ENCODE results near the gene ATP7A.

ATP7A gene

GRCh38 chrX:77952173-77952572, 41.7 kb downstream of the ATP7A start:
- ATAC-seq: no peak
- TF ChIP-seq PPARA (CRISPR knock-in tag; IDR thresholded peaks at IDR 0.05; ENCODE audit: borderline replicate concordance) (no peak), TOX (CRISPR knock-in tag; IDR thresholded peaks at IDR 0.05; ENCODE audit: borderline replicate concordance) (no peak), ZFP30 (CRISPR knock-in tag; IDR thresholded peaks at IDR 0.05) (no peak), ESRRG (CRISPR knock-in tag; IDR thresholded peaks at IDR 0.05) (no peak), RARB (CRISPR knock-in tag; IDR thresholded peaks at IDR 0.05) (no peak), BACH2 (CRISPR knock-in tag; IDR thresholded peaks at IDR 0.05; ENCODE audit: borderline replicate concordance) (no peak), TCF4 (CRISPR knock-in tag; IDR thresholded peaks at IDR 0.05; ENCODE audit: borderline replicate concordance) (no peak), ZNF70 (CRISPR knock-in tag; IDR thresholded peaks at IDR 0.05) (no peak), SNAI2 (CRISPR knock-in tag; IDR thresholded peaks at IDR 0.05) (no peak), CSRNP3 (CRISPR knock-in tag; IDR thresholded peaks at IDR 0.05) (no peak)

GRCh38 chrX:77953302-77953701, 42.8 kb downstream of the ATP7A start:
- no peak for TF ChIP-seq ZNF8 (CRISPR knock-in tag; IDR thresholded peaks at IDR 0.05)
- TF ChIP-seq ZFP3 (CRISPR knock-in tag; IDR thresholded peaks at IDR 0.05): no peak
- no peak for TF ChIP-seq BACH2 (CRISPR knock-in tag; IDR thresholded peaks at IDR 0.05; ENCODE audit: borderline replicate concordance)
- no peak for TF ChIP-seq RARB (CRISPR knock-in tag; IDR thresholded peaks at IDR 0.05)
- TF ChIP-seq TSHZ2 (CRISPR knock-in tag; IDR thresholded peaks at IDR 0.05): no peak
- no peak for TF ChIP-seq ESRRG (CRISPR knock-in tag; IDR thresholded peaks at IDR 0.05)
- no peak for TF ChIP-seq ARNTL (CRISPR knock-in tag; IDR thresholded peaks at IDR 0.05; ENCODE audit: borderline replicate concordance, low read depth)
- no peak for TF ChIP-seq CSDC2 (CRISPR knock-in tag; IDR thresholded peaks at IDR 0.05)
- TF ChIP-seq ZC3H10 (CRISPR knock-in tag; IDR thresholded peaks at IDR 0.05): no peak
- ATAC-seq: no peak

GRCh38 chrX:77953708-77954107, 43.2 kb downstream of the ATP7A start:
- ATAC-seq: no peak
- no peak for TF ChIP-seq CREB5 (CRISPR knock-in tag; IDR thresholded peaks at IDR 0.05; ENCODE audit: low read depth)
- TF ChIP-seq ISL1 (CRISPR knock-in tag; IDR thresholded peaks at IDR 0.05): no peak
- TF ChIP-seq ZFP30 (CRISPR knock-in tag; IDR thresholded peaks at IDR 0.05): no peak
- no peak for TF ChIP-seq TOX (CRISPR knock-in tag; IDR thresholded peaks at IDR 0.05; ENCODE audit: borderline replicate concordance)
- no peak for TF ChIP-seq CSDC2 (CRISPR knock-in tag; IDR thresholded peaks at IDR 0.05)
- TF ChIP-seq CSRNP3 (CRISPR knock-in tag; IDR thresholded peaks at IDR 0.05): no peak
- no peak for TF ChIP-seq OSR1 (CRISPR knock-in tag; IDR thresholded peaks at IDR 0.05)
- no peak for TF ChIP-seq ARNTL (CRISPR knock-in tag; IDR thresholded peaks at IDR 0.05; ENCODE audit: borderline replicate concordance, low read depth)

- no peak for ATAC-seq
- TF ChIP-seq ZNF8 (CRISPR knock-in tag; IDR thresholded peaks at IDR 0.05) (no peak), ISL1 (CRISPR knock-in tag; IDR thresholded peaks at IDR 0.05) (no peak), GLIS3 (CRISPR knock-in tag; IDR thresholded peaks at IDR 0.05) (no peak), BACH2 (CRISPR knock-in tag; IDR thresholded peaks at IDR 0.05; ENCODE audit: borderline replicate concordance) (no peak), PPARA (CRISPR knock-in tag; IDR thresholded peaks at IDR 0.05; ENCODE audit: borderline replicate concordance) (no peak), TOX (CRISPR knock-in tag; IDR thresholded peaks at IDR 0.05; ENCODE audit: borderline replicate concordance) (no peak), CSRNP3 (CRISPR knock-in tag; IDR thresholded peaks at IDR 0.05) (no peak), ZFP30 (CRISPR knock-in tag; IDR thresholded peaks at IDR 0.05) (no peak), TCF4 (CRISPR knock-in tag; IDR thresholded peaks at IDR 0.05; ENCODE audit: borderline replicate concordance) (no peak), ZNF70 (CRISPR knock-in tag; IDR thresholded peaks at IDR 0.05) (no peak), SNAI2 (CRISPR knock-in tag; IDR thresholded peaks at IDR 0.05) (no peak), ESRRG (CRISPR knock-in tag; IDR thresholded peaks at IDR 0.05) (no peak), POU6F1 (CRISPR knock-in tag; IDR thresholded peaks at IDR 0.05; ENCODE audit: borderline replicate concordance, low read depth) (no peak), OSR1 (CRISPR knock-in tag; IDR thresholded peaks at IDR 0.05) (no peak), CREB5 (CRISPR knock-in tag; IDR thresholded peaks at IDR 0.05; ENCODE audit: low read depth) (no peak), ARNTL (CRISPR knock-in tag; IDR thresholded peaks at IDR 0.05; ENCODE audit: borderline replicate concordance, low read depth) (no peak), ZFP3 (CRISPR knock-in tag; IDR thresholded peaks at IDR 0.05) (no peak)
These were observed 50.1 kb downstream of the ATP7A start for GRCh38 chrX:77960567-77960966.
